ENCODE data around the gene CPSF2.

- TF ChIP-seq CTCF (IDR thresholded peaks at IDR 0.05) (no peak), ZFX (IDR thresholded peaks at IDR 0.05; ENCODE audit: borderline replicate concordance) (no peak)
Measured at GRCh38 chr14:92160619-92161018, 38.9 kb downstream of the CPSF2 start.

Data from 22Rv1 (cell line).